ENCODE measurements around the gene BOLA3.

- no peak for TF ChIP-seq POLR2AphosphoS5 (IDR thresholded peaks at IDR 0.05)
- no peak for TF ChIP-seq POLR2A (IDR thresholded peaks at IDR 0.05; ENCODE audit: low read depth)
- TF ChIP-seq CTCF (IDR thresholded peaks at IDR 0.05) = no peak
- no peak for TF ChIP-seq EP300 (IDR thresholded peaks at IDR 0.05)
Measured at GRCh38 chr2:74101574-74102300, 46.0 kb downstream of the BOLA3 start.

Data from esophagus muscularis mucosa (tissue), 4 donors.